Heart right ventricle (tissue), 16 donors: ENCODE results near the gene SH3BP5L. TPM values are rescaled to one million over a fixed set of nuclear protein-coding genes. Genes with fewer than 3 reads are reported as not detected.

ENCODE experiments used
- ATAC-seq, 8 donors: fragments of 200-7000 bp; cut with Tn5 transposase; one replicate each; pipeline ENCODE4 v1.9.1; 2020; ENCODE audit warnings: mild to moderate bottlenecking in 8 of 8, moderate library complexity in 8 of 8, moderate number of reproducible peaks in 1 of 8
- DNase-seq, 2 donors: peaks; one replicate each; pipeline ENCODE4 v3.0.0-alpha.2; 2020
- H3K27ac ChIP-seq, 10 donors: fragments of 200-600 bp; sonication (generic) in 2 of 10; one replicate each; pipeline versions ENCODE4 v1.5.0 to v1.8.0; 2020 to 2022; ENCODE audit warnings: mild to moderate bottlenecking in 3 of 10
- H3K27me3 ChIP-seq, 7 donors: fragments of 200-600 bp; one replicate each; pipeline ENCODE4 v1.8.0; 2021 to 2022; ENCODE audit warnings: mild to moderate bottlenecking in 2 of 7
- H3K36me3 ChIP-seq, 9 donors: fragments of 200-600 bp; sonication (generic) in 1 of 9; one replicate each; pipeline versions ENCODE4 v1.5.0 to v1.8.0; 2020 to 2022; ENCODE audit warnings: mild to moderate bottlenecking in 2 of 9
- H3K4me1 ChIP-seq, 9 donors: fragments of 200-600 bp; sonication (generic) in 1 of 9; one replicate each; pipeline versions ENCODE4 v1.5.0 to v1.8.0; 2020 to 2022; ENCODE audit warnings: mild to moderate bottlenecking in 4 of 9
- H3K4me3 ChIP-seq, 10 donors: fragments of 200-600 bp; sonication (generic) in 2 of 10; one replicate each; pipeline versions ENCODE4 v1.5.0 to v1.8.0; 2020 to 2022; ENCODE audit warnings: mild to moderate bottlenecking in 7 of 10, moderate library complexity in 2 of 10
- H3K9me3 ChIP-seq, 11 donors: fragments of 200-600 bp in 10 of 11; sonication (generic) in 2 of 11; one replicate each; pipeline versions ENCODE4 v1.5.0 to v1.8.0; 2013 to 2022; ENCODE audit warnings: mild to moderate bottlenecking in 2 of 11, control low read depth in 1 of 11, moderate library complexity in 1 of 11
- WGBS, 2 donors: extraction: QIAGEN DNeasy Blood & Tissue Kit; methylation state at CpG; one replicate each; pipeline ENCODE4 v1.1.7; 2013; ENCODE audit warnings: inconsistent platforms in 1 of 2; 5-methylcytosine and 5-hydroxymethylcytosine counted together
- intact Hi-C, 10 donors: fragments of 100-400 bp; cut with DNase I; formaldehyde crosslinking; loops; one replicate each; pipeline versions ENCODE4 v1.11.1 to v1.14.2; 2022
- polyA plus RNA-seq, 2 donors: library from polyadenylated mRNA; stranded (reverse); fragments of 200-250 nt; gene quantifications; one replicate each; pipeline ENCODE4 v1.2.3, GENCODE V29; 2013
- total RNA-seq, 10 donors: library from RNA; stranded (reverse); fragmentation: NEBNext Ultra II Directional in 3 of 10; extraction: Animal tissue kit (Norgen Biotek cat#: 25700) in 3 of 10; gene quantifications; one replicate each; pipeline versions ENCODE4 v1.2.1 to v1.2.4, GENCODE V29; 2021 to 2023
- TF ChIP-seq, protein P1 (sequence below), 9 donors: fragments of 200-600 bp; sonication (generic) in 2 of 9; IDR thresholded peaks; one replicate each; pipeline versions ENCODE4 v1.5.0 to v1.8.0; 2021 to 2022; ENCODE audit warnings: antibody characterized with exemption in 9 of 9, mild to moderate bottlenecking in 5 of 9, moderate library complexity in 1 of 9
- donor health status: Arrhythmogenic right ventricular cardiomyopathy.
- donor health status: ischemic (EF 13 %, LVEDD 7.1; RV severe dilation, severe dysfunction).
- donor health status: healthy with polysubstance abuse.
- donor health status: DM: no; HTN: yes; CAD: no.
- donor health status: DM: no; HTN: no; CAD: no.
- donor health status: ischemic (EF 25% LVEDD 6.9; RV normal size, moderate dysfunction).
- donor health status: ischemic (EF 25% LVEDD 5.7; RV mildly dilated, moderate dysfunction).
- donor health status: healthy.
- donor health status: DM: yes; HTN: yes; CAD: no.
- donor health status: Ischemic cardiomyopathy.
- donor health status: ischemic (EF 35%, LVEDD 5.7; RV mildly dilated, moderate dysfunction).
- donor health status: nonischemic (EF 11% LVEDD 7.7; RV severe dilation, severe dysfunction).
- donor health status: DM: yes; HTN: yes; CAD: no.
- donor health status: PGD.
- donor health status: ischemic (EF 29% LVEDD 5.4; RV normal size, mild dysfunction).
- donor health status: nonischemic (EF 23%, LVEDD 6.1; RV moderate dilation, normal function).

SH3BP5L gene
- total and polyA plus RNA-seq, 12 donors, result 14.9 to 30.5 (median 19.0) TPM

DNA sequence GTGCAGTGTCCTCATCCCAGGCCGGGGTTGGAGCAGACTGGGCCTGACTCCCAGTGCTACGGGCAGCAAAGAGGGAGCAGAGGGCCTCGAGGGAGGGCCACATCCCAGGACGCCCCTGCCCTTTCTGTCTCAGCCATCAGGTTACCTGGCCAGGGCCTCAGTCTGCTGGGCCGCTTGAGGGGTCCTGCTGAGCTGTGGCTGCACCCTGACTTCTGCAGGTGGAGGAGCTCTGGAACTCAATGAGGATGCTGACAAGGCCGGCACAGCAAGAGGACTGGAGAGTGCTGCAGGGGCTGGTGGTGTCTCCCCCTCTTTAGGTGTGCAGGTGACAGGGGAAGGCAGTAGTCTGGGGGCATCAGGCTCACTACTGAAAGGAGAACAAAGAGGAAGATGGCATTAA, 29.9 kb upstream of the SH3BP5L start:
- H3K4me3 ChIP-seq, result no peak overlapping the region
- H3K4me1 ChIP-seq, result peaks cover 3 to 39% (median 19%) of the 10 kb centered on the region in 9 donors
- no peak for ATAC-seq
- 92 to 93% methylated on average over 6 of the region's 6 CpGs for WGBS, 2 donors
- DNase-seq, result no peak
- TF ChIP-seq, protein P1, sequence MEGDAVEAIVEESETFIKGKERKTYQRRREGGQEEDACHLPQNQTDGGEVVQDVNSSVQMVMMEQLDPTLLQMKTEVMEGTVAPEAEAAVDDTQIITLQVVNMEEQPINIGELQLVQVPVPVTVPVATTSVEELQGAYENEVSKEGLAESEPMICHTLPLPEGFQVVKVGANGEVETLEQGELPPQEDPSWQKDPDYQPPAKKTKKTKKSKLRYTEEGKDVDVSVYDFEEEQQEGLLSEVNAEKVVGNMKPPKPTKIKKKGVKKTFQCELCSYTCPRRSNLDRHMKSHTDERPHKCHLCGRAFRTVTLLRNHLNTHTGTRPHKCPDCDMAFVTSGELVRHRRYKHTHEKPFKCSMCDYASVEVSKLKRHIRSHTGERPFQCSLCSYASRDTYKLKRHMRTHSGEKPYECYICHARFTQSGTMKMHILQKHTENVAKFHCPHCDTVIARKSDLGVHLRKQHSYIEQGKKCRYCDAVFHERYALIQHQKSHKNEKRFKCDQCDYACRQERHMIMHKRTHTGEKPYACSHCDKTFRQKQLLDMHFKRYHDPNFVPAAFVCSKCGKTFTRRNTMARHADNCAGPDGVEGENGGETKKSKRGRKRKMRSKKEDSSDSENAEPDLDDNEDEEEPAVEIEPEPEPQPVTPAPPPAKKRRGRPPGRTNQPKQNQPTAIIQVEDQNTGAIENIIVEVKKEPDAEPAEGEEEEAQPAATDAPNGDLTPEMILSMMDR (IDR thresholded peaks at IDR 0.05), result no peak
- no peaks in the 10 kb centered on the region for H3K9me3 ChIP-seq
- H3K27ac ChIP-seq, result no peak overlapping the region
- H3K36me3 ChIP-seq, result peaks cover 0 to 33% (median 0%) of the 10 kb centered on the region in 9 donors
- intact Hi-C loops, result no loop called here
- H3K27me3 ChIP-seq, result no peaks in the 10 kb centered on the region

DNA sequence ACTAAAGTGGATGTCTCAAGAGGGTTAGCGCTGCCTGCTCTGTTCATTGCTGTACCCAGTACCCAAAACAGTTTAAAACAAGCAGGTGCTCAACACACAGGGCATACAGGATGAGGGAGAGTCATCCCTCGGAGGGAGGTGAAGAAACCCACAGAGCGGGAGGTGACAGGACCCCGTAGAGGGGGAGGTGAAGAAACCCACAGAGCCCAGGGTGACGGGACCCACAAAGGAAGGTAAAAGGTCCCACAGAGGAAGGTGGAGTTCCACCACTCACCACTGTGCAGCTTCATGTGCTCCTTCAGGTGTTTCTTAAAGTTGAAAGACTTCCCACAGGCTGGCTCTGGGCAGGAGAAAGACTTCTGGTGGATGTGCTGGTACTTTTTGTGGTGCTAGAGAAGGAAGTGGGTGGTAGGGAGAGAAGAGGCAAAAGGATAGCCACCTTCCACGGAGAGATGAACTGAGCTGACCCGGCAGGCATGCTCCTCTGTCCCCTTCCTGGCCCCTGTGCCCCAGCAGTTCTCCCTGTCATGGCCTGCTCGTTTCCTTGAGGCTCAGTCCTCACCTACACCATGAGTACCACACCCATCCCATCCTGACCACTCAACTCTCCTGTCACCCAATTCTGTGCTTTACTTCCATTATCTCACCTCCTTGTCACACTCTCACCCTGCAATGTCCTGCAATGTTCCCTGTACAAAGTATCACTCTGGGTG, 28.1 kb upstream of the SH3BP5L start:
- H3K27ac ChIP-seq, result peak overlapping the region in 1 of 10 donors; percentile 9
- H3K4me1 ChIP-seq, result peaks cover 3 to 26% (median 14%) of the 10 kb centered on the region in 9 donors
- DNase-seq (no peak), ATAC-seq (no peak)
- no peaks in the 10 kb centered on the region for H3K27me3 ChIP-seq
- no peak overlapping the region for H3K4me3 ChIP-seq
- intact Hi-C loops, result no loop called here
- no peaks in the 10 kb centered on the region for H3K9me3 ChIP-seq
- peaks cover 0 to 50% (median 15%) of the 10 kb centered on the region in 9 donors for H3K36me3 ChIP-seq
- 82 to 92% methylated on average over 8 of the region's 8 CpGs for WGBS, 2 donors
- TF ChIP-seq, protein P1 (IDR thresholded peaks at IDR 0.05), result no peak

DNA sequence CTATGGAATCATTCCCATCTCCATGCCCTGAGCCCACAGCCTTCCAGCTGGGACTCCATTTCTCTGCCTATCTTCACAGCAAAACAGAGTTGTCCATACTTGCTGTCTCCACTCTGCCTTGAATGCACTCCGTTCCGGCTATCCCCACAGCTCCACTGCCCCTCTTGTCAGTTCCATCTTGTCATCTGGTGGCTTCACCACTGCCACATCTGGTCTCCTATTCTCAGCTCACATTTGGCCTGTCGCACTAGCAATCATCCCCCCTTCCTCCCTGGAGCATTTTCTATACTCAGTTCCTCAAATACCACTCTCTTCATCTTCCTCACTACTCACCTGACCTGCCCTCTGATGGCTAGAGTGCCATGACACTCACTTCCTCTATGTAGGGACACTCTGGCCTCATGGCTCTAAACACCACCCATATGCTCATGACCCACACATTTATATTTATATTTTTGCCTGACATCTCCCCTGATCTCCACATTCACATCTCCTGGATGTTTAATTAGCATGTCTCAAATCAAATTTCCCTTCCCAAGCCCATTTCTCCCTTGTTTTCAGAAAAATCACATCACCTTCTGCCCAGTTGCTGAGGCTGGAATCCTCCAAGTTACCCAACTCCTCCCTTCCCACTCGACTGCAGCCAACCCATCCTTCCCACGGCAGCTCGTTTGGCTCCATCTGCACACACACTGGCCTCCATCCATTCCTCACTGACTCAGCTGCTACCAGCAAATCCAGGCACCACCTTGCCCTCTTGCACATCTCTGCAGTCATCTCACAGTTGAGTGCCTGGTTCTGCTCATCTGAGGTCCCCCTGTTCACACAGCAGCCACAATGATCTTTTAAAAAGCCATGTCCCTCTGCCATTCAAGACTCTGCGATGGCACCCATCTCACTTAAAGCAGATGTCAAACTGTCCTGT, 27.0 kb upstream of the SH3BP5L start:
- H3K4me3 ChIP-seq, result no peak overlapping the region
- peak in 1 of 8 donors; percentile 21 for ATAC-seq
- H3K27me3 ChIP-seq, result no peaks in the 10 kb centered on the region
- no peak for DNase-seq
- 79 to 80% methylated on average over 7 of the region's 7 CpGs for WGBS, 2 donors
- TF ChIP-seq, protein P1 (IDR thresholded peaks at IDR 0.05), result no peak
- H3K9me3 ChIP-seq, result no peaks in the 10 kb centered on the region
- H3K36me3 ChIP-seq, result peaks cover 0 to 61% (median 26%) of the 10 kb centered on the region in 9 donors
- intact Hi-C loops, result no loop called here
- peaks cover under 1 to 16% (median 5%) of the 10 kb centered on the region in 9 donors for H3K4me1 ChIP-seq
- H3K27ac ChIP-seq, result no peak overlapping the region

DNA sequence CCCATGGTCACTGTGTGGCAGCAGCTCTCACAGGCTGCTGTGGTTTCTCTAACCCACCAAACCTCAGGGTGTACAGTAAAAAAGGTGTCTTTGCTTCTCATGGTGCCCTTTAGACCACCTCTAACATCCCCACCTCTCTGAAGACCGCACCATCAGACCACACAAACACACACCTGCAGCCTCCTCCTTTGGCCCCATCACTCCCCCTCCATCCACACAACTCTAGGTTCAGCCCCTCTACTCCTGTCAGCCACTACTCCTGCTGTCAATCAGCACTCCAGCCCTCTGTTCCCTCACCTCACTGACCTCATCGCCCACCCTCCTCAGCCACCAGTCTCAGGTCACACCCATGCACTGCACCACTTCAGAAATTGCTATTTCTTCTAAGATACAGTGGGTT, 25.7 kb upstream of the SH3BP5L start:
- TF ChIP-seq, protein P1 (IDR thresholded peaks at IDR 0.05), result no peak
- 89 to 90% methylated on average over 2 of the region's 2 CpGs for WGBS, 2 donors
- no peak for DNase-seq

More for the DNA sequence above, 25.7 kb upstream of the SH3BP5L start:
- ATAC-seq, result no peak
- H3K36me3 ChIP-seq, result peaks cover 0 to 75% (median 39%) of the 10 kb centered on the region in 9 donors
- no peak overlapping the region for H3K27ac ChIP-seq
- peaks cover 0 to 8% (median 0%) of the 10 kb centered on the region in 9 donors for H3K4me1 ChIP-seq
- intact Hi-C loops, result no loop called here
- H3K9me3 ChIP-seq, result no peaks in the 10 kb centered on the region
- H3K4me3 ChIP-seq, result no peak overlapping the region
- H3K27me3 ChIP-seq, result no peaks in the 10 kb centered on the region
